PC-9 (cell line): ENCODE data around the gene ZNF18.

ENCODE experiments used
- CTCF ChIP-seq: fragments of 200-600 bp; sonication (generic); conservative IDR thresholded peaks from 2 replicates; pipeline ENCODE4 v1.6.1; 2017; ENCODE audit warnings: mixed run types, antibody characterized with exemption, mild to moderate bottlenecking, moderate library complexity
- EZH2 ChIP-seq: fragments of 200-600 bp; sonication (generic); IDR thresholded peaks from 2 replicates; pipeline ENCODE4 v1.8.0; 2017; ENCODE audit warnings: antibody characterized with exemption, low read depth

- TF ChIP-seq CTCF, result no peak
- no peak for TF ChIP-seq EZH2
These were observed 46.3 kb downstream of the ZNF18 start for GRCh38 chr17:11950771-11951519.
